Keratinocyte (primary cell): Measurements from ENCODE around the gene CMIP. TPM values are rescaled to one million over a fixed set of nuclear protein-coding genes. Genes with fewer than 3 reads are reported as not detected.

Experiments used
- DNase-seq: peaks from one replicate; pipeline ENCODE4 v3.0.0-alpha.2; 2011; ENCODE audit warnings: low read depth, missing footprints, low spot score
- FAIRE-seq: peaks from 2 replicates; lab custom pipeline; 2011; peaks lifted over from hg19 to GRCh38; lab: Jason Lieb, UNC
- H2AFZ ChIP-seq: 2 replicates; pipeline ENCODE4 v1.6.0; 2012; ENCODE audit warnings: low read length, control low read depth, inconsistent platforms; ENCODE audit not compliant: control insufficient read depth
- H3K27ac ChIP-seq: 2 replicates; pipeline ENCODE4 v1.5.1; 2011; ENCODE audit warnings: low read length; ENCODE audit not compliant: control insufficient read depth, insufficient read depth
- H3K27me3 ChIP-seq: 3 replicates; pipeline ENCODE4 v1.6.0; 2011; ENCODE audit warnings: low read length; ENCODE audit not compliant: control insufficient read depth, insufficient read depth; ENCODE audit errors: extremely low read depth
- H3K36me3 ChIP-seq, 2 experiments: 2 replicates in 1 of 2; 3 replicates in 1 of 2; pipeline ENCODE4 v1.5.1; 2011; ENCODE audit warnings: low read length in 2 of 2, mild to moderate bottlenecking in 1 of 2; ENCODE audit not compliant: control insufficient read depth in 2 of 2, insufficient read depth in 2 of 2; ENCODE audit errors: extremely low read depth in 1 of 2
- H3K4me1 ChIP-seq: 3 replicates; pipeline ENCODE4 v1.5.1; 2011; ENCODE audit warnings: low read length; ENCODE audit not compliant: control insufficient read depth, insufficient read depth; ENCODE audit errors: extremely low read depth
- H3K4me2 ChIP-seq: 3 replicates; pipeline ENCODE4 v1.6.0; 2011; ENCODE audit warnings: low read depth, low read length; ENCODE audit not compliant: control insufficient read depth, insufficient read depth; ENCODE audit errors: extremely low read depth
- H3K4me3 ChIP-seq, 3 experiments: fragments of 200-600 bp in 1 of 3; sonication (generic) in 1 of 3; 2 replicates in 2 of 3; 3 replicates in 1 of 3; pipeline ENCODE4 v1.5.1; 2011 to 2016; ENCODE audit warnings: low read length in 3 of 3, mild to moderate bottlenecking in 3 of 3, control low read depth in 2 of 3, inconsistent platforms in 1 of 3, low read depth in 1 of 3, mixed read lengths in 1 of 3, mixed run types in 1 of 3, moderate library complexity in 1 of 3; ENCODE audit not compliant: control insufficient read depth in 2 of 3, insufficient read depth in 2 of 3; ENCODE audit errors: extremely low read depth in 1 of 3
- H3K79me2 ChIP-seq: 2 replicates; pipeline ENCODE4 v1.6.0; 2012; ENCODE audit warnings: low read length; ENCODE audit not compliant: control insufficient read depth, insufficient read depth
- H3K9ac ChIP-seq: 3 replicates; pipeline ENCODE4 v1.6.0; 2011; ENCODE audit warnings: low read length; ENCODE audit not compliant: control insufficient read depth, insufficient read depth; ENCODE audit errors: extremely low read depth
- H3K9me1 ChIP-seq: 3 replicates; pipeline ENCODE4 v1.6.0; 2011; ENCODE audit warnings: low read length; ENCODE audit not compliant: control insufficient read depth, insufficient read depth; ENCODE audit errors: extremely low read depth
- H3K9me3 ChIP-seq: 2 replicates; pipeline ENCODE4 v1.5.1; 2012; ENCODE audit warnings: low read depth, low read length; ENCODE audit not compliant: control insufficient read depth
- H4K20me1 ChIP-seq: 3 replicates; pipeline ENCODE4 v1.6.0; 2011; ENCODE audit warnings: low read length; ENCODE audit not compliant: control insufficient read depth, insufficient read depth; ENCODE audit errors: extremely low read depth
- EZH2 ChIP-seq: IDR thresholded peaks from one replicate; pipeline ENCODE4 v1.6.1; 2012; ENCODE audit warnings: inconsistent platforms, mild to moderate bottlenecking, low read length, moderate library complexity
- dilution Hi-C: fragments of 300-500 bp; cut with MboI; formaldehyde crosslinking; loops from one replicate; pipeline ENCODE4 v1.7.0; 2020; ENCODE audit warnings: low sequenced_read_pairs; ENCODE audit not compliant: extremely low pct_ligation_motif_present
- polyA plus RNA-seq, 5 experiments: library from polyadenylated mRNA; depleted of rRNA in 3 of 5; stranded (reverse) in 3 of 5; stranded (forward) in 1 of 5; unstranded in 1 of 5; fragments of >200 nt; gene quantifications; 1 replicate in 1 of 5; 2 replicates in 3 of 5; 3 replicates in 1 of 5; pipeline versions ENCODE4 v1.2.1 to v1.2.3, GENCODE V29; 2011 to 2012; ENCODE audit warnings: missing spikeins in 2 of 5, low read depth in 1 of 5, low replicate concordance in 1 of 5
- TF ChIP-seq, protein P1 (sequence below), 3 experiments: IDR thresholded peaks in 1 of 3; conservative IDR thresholded peaks in 1 of 3; optimal IDR thresholded peaks in 1 of 3; 2 replicates in 2 of 3; 3 replicates in 1 of 3; pipeline versions ENCODE3 to v1.5.1; 2011; ENCODE audit warnings: low read length in 3 of 3, mild to moderate bottlenecking in 3 of 3, moderate library complexity in 2 of 3, control low read depth in 1 of 3, inconsistent platforms in 1 of 3; ENCODE audit not compliant: insufficient read depth in 2 of 3; ENCODE audit errors: extremely low read depth in 1 of 3

The CMIP gene
- polyA plus RNA-seq, 1 donor (not counting 4 experiments of a cell fraction or from before 2014, with no cell fraction given): 5.0 TPM

- no peak for FAIRE-seq
- H3K9ac ChIP-seq: peak overlapping the region; percentile 10
Observed at GRCh38 chr16:81574168-81574567, 129.6 kb downstream of the CMIP start.

DNA sequence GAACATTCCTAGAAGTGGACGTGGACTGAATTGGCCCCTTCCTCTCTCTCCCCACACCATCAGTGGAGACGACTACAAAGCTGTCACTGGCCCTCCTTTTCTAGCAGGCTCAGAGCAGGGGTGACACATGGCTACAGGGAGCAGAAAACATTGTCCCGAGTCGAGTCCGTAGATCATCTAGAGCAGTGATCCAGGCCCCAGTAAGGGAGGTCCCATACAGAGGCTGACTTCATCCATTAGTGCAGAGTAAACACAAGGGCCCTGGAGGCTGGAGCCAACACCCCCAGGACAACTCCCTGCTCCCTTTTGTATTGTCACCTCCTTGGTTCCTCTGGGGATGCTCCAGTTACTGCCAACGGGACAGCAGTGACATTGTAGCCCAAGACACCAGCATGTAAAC is 130.7 kb downstream of the CMIP start:
- Histone ChIP-seq H3K79me2 (peaks cover 83% of the 10 kb centered on the region), H3K4me2 (no peak overlapping the region), H3K4me3 (no peak overlapping the region), H3K4me1 (peaks cover 9% of the 10 kb centered on the region), H3K27me3 (no peaks in the 10 kb centered on the region), H3K9me1 (no peaks in the 10 kb centered on the region), H4K20me1 (no peaks in the 10 kb centered on the region), H3K9ac (no peak overlapping the region), H3K27ac (no peak overlapping the region), H2AFZ (no peak overlapping the region), H3K36me3 (peaks cover 0 to 2% of the 10 kb centered on the region in 2 experiments), H3K9me3 (no peaks in the 10 kb centered on the region)
- DNase-seq (no peak), FAIRE-seq (no peak)
- TF ChIP-seq, protein P1, sequence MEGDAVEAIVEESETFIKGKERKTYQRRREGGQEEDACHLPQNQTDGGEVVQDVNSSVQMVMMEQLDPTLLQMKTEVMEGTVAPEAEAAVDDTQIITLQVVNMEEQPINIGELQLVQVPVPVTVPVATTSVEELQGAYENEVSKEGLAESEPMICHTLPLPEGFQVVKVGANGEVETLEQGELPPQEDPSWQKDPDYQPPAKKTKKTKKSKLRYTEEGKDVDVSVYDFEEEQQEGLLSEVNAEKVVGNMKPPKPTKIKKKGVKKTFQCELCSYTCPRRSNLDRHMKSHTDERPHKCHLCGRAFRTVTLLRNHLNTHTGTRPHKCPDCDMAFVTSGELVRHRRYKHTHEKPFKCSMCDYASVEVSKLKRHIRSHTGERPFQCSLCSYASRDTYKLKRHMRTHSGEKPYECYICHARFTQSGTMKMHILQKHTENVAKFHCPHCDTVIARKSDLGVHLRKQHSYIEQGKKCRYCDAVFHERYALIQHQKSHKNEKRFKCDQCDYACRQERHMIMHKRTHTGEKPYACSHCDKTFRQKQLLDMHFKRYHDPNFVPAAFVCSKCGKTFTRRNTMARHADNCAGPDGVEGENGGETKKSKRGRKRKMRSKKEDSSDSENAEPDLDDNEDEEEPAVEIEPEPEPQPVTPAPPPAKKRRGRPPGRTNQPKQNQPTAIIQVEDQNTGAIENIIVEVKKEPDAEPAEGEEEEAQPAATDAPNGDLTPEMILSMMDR (optimal IDR thresholded peaks at IDR 0.05 in 1 of 3, IDR thresholded peaks at IDR 0.05 in 1 of 3, conservative IDR thresholded peaks at IDR 0.05 in 1 of 3; ENCODE audit: extremely low read depth in 1 of 3, insufficient read depth in 2 of 3, low read length in 3 of 3): no peak
- TF ChIP-seq EZH2: no peak
- dilution Hi-C loops: no loop called here

More at GRCh38 chr16:81574168-81574567, 129.6 kb downstream of the CMIP start:
- H3K27ac ChIP-seq: no peak overlapping the region
- H4K20me1 ChIP-seq: peaks cover 2% of the 10 kb centered on the region
- no peaks in the 10 kb centered on the region for H3K9me1 ChIP-seq
- TF ChIP-seq, protein P1 (optimal IDR thresholded peaks at IDR 0.05 in 1 of 3, IDR thresholded peaks at IDR 0.05 in 1 of 3, conservative IDR thresholded peaks at IDR 0.05 in 1 of 3; ENCODE audit: extremely low read depth in 1 of 3, insufficient read depth in 2 of 3, low read length in 3 of 3): no peak
- TF ChIP-seq EZH2: no peak
- no peak overlapping the region for H2AFZ ChIP-seq
- H3K27me3 ChIP-seq: no peaks in the 10 kb centered on the region
- H3K9me3 ChIP-seq: no peaks in the 10 kb centered on the region
- peaks cover 0 to 2% of the 10 kb centered on the region in 2 experiments for H3K36me3 ChIP-seq
- dilution Hi-C loops: no loop called here
- H3K4me1 ChIP-seq: peaks cover 8% of the 10 kb centered on the region
- H3K4me2 ChIP-seq: no peak overlapping the region
- H3K79me2 ChIP-seq: peaks cover 87% of the 10 kb centered on the region
- no peak overlapping the region for H3K4me3 ChIP-seq
- no peak for DNase-seq
